HG03025 (cell line): ENCODE measurements around the gene ACVR2A.

ENCODE experiments used
- ATAC-seq: cut with Tn5 transposase; IDR thresholded peaks from one replicate; pipeline ENCODE4 v1.9.1; 2021; ENCODE audit warnings: mild to moderate bottlenecking, moderate library complexity; ENCODE audit not compliant: unreplicated experiment, low FRiP score

ACVR2A gene

GRCh38 chr2:147854557-147855134 lies 9.8 kb downstream of the ACVR2A start:
- ATAC-seq = no peak

DNA sequence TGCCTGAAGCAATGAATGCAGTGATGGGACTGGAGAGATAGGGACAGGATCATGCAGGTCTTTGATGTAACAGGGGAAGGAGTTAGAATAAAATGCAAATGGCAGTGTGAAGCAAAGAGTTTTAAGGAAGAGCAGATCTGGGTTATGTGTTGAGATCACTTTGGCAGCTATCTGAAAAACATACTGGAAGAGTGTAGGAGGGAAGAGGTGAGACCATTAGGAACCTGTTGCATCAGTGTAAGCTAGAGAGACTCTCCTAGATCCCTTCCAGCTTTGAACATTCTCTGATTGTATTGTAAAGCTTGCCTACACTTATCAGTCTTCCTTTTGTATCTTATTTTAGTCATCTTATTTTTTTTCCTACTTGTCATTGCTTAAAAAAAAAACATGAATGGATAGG lies 10.5 kb downstream of the ACVR2A start:
- ATAC-seq = no peak

DNA sequence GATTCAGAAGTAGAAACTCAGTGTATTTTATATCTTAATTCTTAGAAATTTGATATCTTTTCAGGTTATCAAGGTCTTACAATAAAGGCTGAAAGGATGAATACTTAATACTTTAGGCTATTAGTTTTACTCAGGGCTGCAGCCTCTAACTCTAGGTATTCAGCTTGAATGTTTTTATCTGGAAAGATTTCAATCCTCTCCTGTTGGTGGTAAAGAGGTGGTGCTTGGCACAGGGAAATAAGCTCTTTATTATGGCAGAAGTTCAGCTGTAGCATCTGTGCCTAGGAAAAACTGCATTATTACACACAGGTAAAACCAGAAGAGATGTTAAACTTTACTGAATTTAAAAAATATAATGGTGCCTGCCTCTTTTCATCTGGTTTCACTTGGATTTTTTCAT lies 11.1 kb downstream of the ACVR2A start:
- ATAC-seq = no peak

DNA sequence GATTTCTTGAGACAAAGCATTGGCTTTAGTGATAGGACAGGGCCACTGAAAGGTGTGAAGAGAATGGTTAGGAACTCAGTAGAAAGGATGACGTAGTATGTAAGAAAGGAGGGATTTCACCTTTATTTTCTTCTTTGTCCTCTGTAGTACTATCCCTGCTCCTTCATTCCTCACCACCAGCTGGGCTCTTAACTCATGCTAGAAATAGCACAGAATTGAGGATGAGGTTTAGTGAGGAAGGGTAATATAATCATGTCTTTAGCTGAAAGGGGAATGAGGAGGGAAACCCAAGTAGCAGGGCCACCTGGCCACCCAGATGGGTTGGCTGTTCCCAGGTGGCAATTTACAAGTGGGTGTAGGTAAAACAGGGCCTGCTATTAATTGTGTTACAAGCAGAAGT lies 15.2 kb downstream of the ACVR2A start:
- no peak for ATAC-seq

DNA sequence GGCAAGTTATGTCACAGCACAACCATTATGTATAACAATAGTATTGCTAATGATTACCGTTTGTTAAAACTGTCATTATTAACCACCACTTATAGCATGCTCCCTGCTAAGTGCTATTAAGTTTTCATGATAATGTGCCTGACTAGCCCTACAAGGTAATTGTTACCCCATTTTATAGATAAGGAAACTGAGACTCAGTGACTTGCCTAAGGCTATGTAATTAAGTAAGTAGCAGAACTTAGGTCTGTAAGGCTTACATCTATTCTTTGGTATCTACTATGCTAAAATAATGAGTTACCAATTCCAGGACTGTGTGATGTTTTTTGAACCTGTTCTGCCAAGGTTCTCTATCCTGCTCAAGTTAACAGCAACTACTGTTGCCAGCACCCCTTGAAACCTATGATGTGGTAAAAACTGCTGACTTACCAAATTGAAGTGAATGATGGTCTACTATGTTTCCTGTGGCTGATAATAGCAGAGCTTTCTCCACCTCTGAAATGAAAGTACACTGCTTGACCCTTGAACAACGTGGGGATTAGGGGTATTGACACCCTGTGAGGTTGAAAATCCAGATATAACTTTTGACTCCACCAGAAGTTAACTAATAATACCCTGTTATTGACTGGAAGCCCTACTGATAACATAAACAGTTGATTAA lies 18.2 kb downstream of the ACVR2A start:
- no peak for ATAC-seq

DNA sequence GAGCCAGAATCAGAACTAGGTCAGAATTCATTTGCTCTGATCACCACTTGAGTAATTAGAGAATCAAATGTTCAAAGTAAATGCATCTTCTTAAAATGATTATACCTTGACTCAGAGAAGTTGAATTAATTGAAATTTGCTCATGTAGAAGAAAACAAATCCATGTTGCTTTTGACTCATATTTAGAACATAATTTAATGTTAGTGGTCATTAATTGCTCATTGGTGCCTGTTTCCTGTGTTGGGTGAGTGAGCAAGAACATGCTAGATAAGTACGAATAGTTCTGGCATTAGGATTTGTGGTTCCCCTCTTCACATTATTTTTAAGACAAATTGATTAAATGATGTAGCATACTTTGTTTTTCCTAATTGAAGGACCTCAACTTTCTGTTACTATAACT lies 19.0 kb downstream of the ACVR2A start:
- ATAC-seq = no peak

GRCh38 chr2:147865560-147865959 lies 20.7 kb downstream of the ACVR2A start:
- no peak for ATAC-seq

DNA sequence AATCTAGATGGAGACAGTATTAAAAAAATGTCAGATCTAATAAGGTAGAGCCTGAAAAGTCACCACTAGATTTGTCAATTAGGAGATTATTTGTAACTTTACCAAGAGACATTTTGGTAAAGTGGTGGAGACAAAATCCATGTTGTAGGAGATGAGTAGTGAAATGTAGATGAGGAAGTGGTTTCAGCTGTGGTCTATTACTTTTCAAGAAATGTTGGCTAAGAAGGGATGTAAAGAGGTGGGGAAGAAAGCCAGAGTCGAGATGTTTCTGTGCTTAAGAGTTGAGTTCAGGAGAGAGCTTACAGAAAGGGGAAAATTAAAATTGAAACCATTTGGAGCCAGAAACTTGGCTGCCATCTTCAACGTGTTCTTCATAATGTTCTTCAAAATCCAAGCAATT lies 22.2 kb downstream of the ACVR2A start:
- no peak for ATAC-seq

DNA sequence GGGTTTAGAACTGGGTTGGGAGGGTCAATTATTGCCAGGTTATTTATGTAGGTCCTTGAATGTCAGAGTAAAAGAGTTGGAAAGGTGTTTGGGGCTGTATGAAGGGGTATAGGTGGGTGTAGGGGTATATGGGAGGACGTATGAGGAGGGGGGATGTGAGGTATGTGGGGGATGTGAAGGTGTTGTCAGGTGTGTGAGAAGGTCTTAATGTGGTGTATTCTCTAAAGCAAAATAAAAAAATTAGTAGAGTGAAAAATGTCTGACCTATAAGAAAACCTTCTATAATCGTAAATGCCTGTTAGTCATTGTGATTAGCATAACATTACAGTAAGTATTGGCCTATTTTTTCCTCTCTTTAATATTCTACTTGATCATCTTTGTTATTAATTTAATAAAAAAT lies 25.1 kb downstream of the ACVR2A start:
- no peak for ATAC-seq

GRCh38 chr2:147872967-147873366 lies 28.1 kb downstream of the ACVR2A start:
- ATAC-seq = no peak

- no peak for ATAC-seq
These were observed 29.1 kb downstream of the ACVR2A start for GRCh38 chr2:147873859-147874483.

- ATAC-seq = no peak
These were observed 35.0 kb downstream of the ACVR2A start for GRCh38 chr2:147879846-147880245.

- ATAC-seq = no peak
These were observed 37.8 kb downstream of the ACVR2A start for GRCh38 chr2:147882631-147883030.

DNA sequence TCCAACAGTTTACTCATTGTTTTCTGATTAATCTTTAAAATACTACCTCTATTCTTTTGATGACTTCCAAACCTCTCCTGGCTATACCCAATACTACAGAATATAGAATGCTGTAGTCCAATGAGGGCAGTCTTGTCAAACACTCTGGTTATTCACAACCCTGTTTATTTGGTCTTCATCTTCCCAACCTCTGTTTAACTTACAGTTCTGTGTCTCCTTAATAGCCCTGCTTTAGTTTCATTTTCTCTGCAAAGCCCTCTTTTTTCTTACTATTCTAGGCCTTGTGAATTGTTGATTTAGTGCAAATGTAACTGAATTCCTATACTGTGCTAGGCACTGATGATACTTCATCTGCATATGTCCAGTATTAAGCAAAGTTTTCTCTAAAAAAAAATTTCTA lies 40.0 kb downstream of the ACVR2A start:
- ATAC-seq = no peak

- no peak for ATAC-seq
These were observed 41.3 kb downstream of the ACVR2A start for GRCh38 chr2:147886136-147886535.

DNA sequence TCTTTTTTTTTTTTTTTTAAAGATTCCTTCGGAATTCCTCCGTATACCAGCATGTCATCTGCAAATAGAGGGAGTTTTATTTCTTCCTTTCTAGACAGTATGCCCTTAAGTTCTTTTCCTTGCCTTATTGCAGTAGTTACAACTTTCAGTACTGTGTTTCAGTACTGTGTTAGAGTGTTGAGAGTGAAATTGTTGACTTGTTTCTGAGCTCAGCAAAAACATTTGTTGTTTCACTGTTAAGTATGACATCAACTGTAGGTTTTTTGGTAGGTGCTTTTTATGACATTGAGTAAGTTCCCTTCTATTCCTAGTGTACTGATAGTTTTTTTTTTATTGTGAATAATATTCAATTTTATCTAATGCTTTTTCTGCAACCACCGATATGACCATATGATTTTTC lies 43.9 kb downstream of the ACVR2A start:
- ATAC-seq = peak; percentile 91

GRCh38 chr2:147904051-147904450 lies 59.2 kb downstream of the ACVR2A start:
- ATAC-seq = no peak

DNA sequence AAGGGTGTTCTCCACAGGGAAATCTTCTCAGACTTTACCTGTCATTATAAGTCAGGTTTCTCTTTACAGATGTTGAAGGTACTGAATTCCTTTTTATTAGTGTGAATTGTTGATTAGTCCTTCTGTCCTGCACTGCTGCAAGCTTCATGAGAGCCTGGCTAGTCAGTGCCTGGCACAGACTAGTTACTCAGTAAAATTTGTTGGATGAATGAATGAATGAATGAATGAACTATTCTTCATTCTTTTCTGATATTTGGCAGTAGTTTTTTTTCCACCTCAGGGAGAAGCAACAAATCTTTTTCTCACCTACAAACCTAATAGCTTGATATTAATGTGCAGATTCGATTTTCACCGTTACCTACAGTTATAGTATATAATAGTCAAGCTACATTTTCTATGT lies 64.3 kb downstream of the ACVR2A start:
- ATAC-seq = no peak

DNA sequence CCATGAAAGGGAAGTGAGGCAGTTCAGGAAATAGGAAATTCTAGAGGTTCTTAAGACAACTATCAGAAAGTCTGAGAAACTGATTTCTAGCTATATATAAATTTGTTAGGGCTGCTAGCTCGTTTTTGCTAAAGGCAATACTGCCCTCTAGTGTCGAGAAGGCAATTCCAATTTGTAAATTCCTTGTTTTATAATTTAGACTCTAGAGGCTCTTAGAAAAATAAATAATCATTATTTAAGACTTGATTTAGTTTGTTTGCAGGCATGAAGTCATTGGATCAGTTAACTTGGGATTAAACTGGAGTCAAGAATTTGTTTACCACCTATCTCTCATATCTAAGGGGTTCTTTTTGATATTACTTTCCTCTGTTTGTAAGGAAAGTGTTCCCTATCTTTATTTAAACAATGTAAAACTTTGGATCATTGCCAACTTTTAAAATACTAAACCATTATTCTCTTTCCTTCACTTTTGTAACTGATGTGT lies 66.2 kb downstream of the ACVR2A start:
- no peak for ATAC-seq

- no peak for ATAC-seq
These were observed 69.1 kb downstream of the ACVR2A start for GRCh38 chr2:147913701-147914480.

- ATAC-seq = no peak
These were observed 71.2 kb downstream of the ACVR2A start for GRCh38 chr2:147916067-147916466.
